Body of pancreas (tissue), 4 donors: Measurements from ENCODE around the gene RAB1A. TPM values are rescaled to one million over a fixed set of nuclear protein-coding genes. Genes with fewer than 3 reads are reported as not detected.

Experiments
- ATAC-seq: fragments of 150-250 bp; one replicate; pipeline ENCODE4 v1.9.1; 2016
- DNase-seq, 4 donors: peaks; one replicate each; pipeline ENCODE4 v3.0.0-alpha.2; 2019
- H3K27ac ChIP-seq, 4 donors: fragments of 200-600 bp; sonication (generic); 1 replicate in 3 of 4; 2 replicates in 1 of 4; pipeline versions ENCODE4 v1.5.1 to v1.6.1; 2016 to 2019; ENCODE audit warnings: mild to moderate bottlenecking in 1 of 4, mixed read lengths in 1 of 4, moderate library complexity in 1 of 4
- H3K27me3 ChIP-seq, 2 donors: fragments of 200-600 bp; sonication (generic); one replicate each; pipeline ENCODE4 v1.6.0; 2016; ENCODE audit warnings: mild to moderate bottlenecking in 1 of 2
- H3K36me3 ChIP-seq, 2 donors: fragments of 200-600 bp; sonication (generic); replicated peaks in 1 of 2; 2 replicates each; pipeline ENCODE4 v1.5.1; 2016; ENCODE audit warnings: low read depth in 2 of 2; ENCODE audit not compliant: insufficient read depth in 1 of 2
- H3K4me1 ChIP-seq: fragments of 200-600 bp; sonication (generic); one replicate; pipeline ENCODE4 v1.6.0; 2016
- H3K4me3 ChIP-seq, 2 donors: fragments of 200-600 bp; sonication (generic); 1 replicate in 1 of 2; 2 replicates in 1 of 2; pipeline ENCODE4 v1.5.1; 2016 to 2019
- H3K9me3 ChIP-seq, 3 donors: fragments of 200-600 bp; sonication (generic); 1 replicate in 2 of 3; 2 replicates in 1 of 3; pipeline ENCODE4 v1.5.1; 2016
- CTCF ChIP-seq, 7 experiments: fragments of 450-650 bp in 4 of 7; fragments of 200-600 bp in 3 of 7; sonication (generic) in 3 of 7; IDR thresholded peaks; one replicate each; pipeline ENCODE4 v1.5.1; 2016 to 2019; ENCODE audit warnings: antibody characterized with exemption in 7 of 7
- POLR2A ChIP-seq, 3 donors: fragments of 450-650 bp; IDR thresholded peaks; one replicate each; pipeline ENCODE4 v1.6.1; 2016; ENCODE audit warnings: antibody characterized with exemption in 3 of 3, mild to moderate bottlenecking in 2 of 3
- WGBS, 2 donors: methylation state at CpG; one replicate each; pipeline ENCODE4 v1.1.5; 2017; 5-methylcytosine and 5-hydroxymethylcytosine counted together
- intact Hi-C: fragments of 100-400 bp; cut with DNase I; formaldehyde crosslinking; loops from one replicate; pipeline ENCODE4 v1.15.1; 2023
- total RNA-seq, 2 donors: library from RNA; depleted of rRNA; stranded (reverse); fragments of >200 nt; gene quantifications; one replicate each; pipeline ENCODE4 v1.1.0, GENCODE V29; 2016

The RAB1A gene
- total RNA-seq, 2 donors from 2014 or later = 43.2 to 53.7 TPM

DNA sequence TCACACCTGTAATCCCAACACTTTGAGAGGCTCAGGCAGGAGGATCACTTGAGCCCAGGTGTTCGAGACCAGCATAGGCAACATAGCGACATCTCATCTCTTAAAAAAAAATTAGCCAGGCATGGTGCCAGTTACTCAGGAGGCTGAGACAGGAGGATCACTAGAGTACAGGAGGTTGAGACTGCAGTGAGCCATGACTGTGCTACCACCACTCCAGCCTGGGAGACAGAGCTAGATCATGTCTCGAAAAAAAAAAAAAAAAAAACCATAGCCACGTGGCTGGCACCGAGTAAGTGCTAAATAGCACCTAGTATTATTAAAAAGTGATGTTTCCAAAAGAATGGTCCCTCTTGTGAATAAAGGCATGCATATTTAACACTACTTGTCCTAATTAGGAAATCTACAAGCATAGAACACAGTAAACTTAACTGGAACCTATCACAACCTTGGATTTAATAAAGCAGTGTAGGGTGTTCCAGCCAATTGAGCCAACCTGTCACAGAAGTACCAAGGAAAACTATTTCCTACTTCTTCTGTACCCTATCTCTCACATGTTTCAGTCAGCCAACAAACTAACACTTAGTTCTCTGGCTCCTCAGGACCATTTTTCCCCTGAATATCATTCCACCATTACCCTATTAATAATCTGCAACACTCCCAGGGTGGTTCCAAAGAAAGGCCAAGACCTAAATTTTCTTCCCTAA, 8.8 kb downstream of the RAB1A start:
- H3K4me1 ChIP-seq = peaks cover 86% of the 10 kb centered on the region
- H3K9me3 ChIP-seq = no peaks in the 10 kb centered on the region
- 50 to 61% methylated on average over 5 of the region's 5 CpGs for WGBS, 2 donors
- no peak overlapping the region for H3K4me3 ChIP-seq
- no peaks in the 10 kb centered on the region for H3K27me3 ChIP-seq
- intact Hi-C loops = loop anchor here (10.0 kb wide), 1 partner anchor 46 kb away; no protein-coding TSS in a partner anchor
- H3K36me3 ChIP-seq = no peaks in the 10 kb centered on the region
- H3K27ac ChIP-seq = peak overlapping the region in 2 of 4 donors; percentile 13 to 29
- ATAC-seq (no peak), DNase-seq (no peak)
- TF ChIP-seq CTCF (IDR thresholded peaks at IDR 0.05) (no peak), POLR2A (IDR thresholded peaks at IDR 0.05) (no peak)

DNA sequence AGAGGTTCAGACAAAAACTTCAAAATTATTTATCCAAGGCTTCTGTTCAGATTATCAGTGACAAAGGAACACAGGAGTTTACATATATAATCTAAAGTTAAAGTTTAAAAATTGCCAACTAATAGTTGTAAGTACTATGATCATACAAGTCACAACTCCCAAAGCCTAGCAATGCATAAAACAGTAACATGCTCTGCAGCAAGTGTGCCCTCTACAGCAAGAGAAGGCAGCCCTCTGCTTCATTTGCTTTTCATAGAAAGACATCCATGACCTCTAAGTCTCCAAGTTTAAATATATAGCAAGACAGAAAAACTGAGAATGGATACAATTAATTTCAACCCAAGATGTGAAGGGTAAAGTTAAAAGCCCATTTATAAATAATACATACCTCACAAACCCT, 13.3 kb downstream of the RAB1A start:
- no peak for TF ChIP-seq CTCF (IDR thresholded peaks at IDR 0.05)
- no peak for TF ChIP-seq POLR2A (IDR thresholded peaks at IDR 0.05)
- H3K4me1 ChIP-seq = peaks cover 64% of the 10 kb centered on the region
- no peak overlapping the region for H3K27ac ChIP-seq
- ATAC-seq = no peak
- H3K9me3 ChIP-seq = no peaks in the 10 kb centered on the region
- H3K4me3 ChIP-seq = no peak overlapping the region
- no peaks in the 10 kb centered on the region for H3K27me3 ChIP-seq
- intact Hi-C loops = no loop called here
- H3K36me3 ChIP-seq = no peaks in the 10 kb centered on the region
- DNase-seq = no peak

DNA sequence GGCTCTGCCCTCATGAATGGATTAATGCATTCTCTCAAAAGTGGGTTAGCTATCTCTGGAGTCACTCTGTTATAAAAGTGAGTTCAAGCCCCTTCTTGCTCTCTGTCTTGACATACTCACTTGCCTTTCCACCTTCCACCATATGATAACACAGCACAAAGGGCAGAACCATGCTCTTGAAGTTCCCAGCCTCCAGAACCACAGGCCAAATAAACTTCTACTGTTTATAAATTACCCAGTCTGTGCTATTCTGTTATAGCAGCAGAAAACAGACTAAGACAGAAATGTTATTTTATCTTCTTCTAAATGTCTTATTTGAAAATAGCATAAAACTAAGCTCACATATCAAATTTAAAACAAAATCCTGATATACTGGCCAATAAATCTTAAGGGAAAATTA, 15.0 kb downstream of the RAB1A start:
- intact Hi-C loops = no loop called here
- ATAC-seq (no peak), DNase-seq (no peak)
- Histone ChIP-seq H3K27me3 (no peaks in the 10 kb centered on the region), H3K36me3 (no peaks in the 10 kb centered on the region), H3K4me1 (peaks cover 52% of the 10 kb centered on the region), H3K4me3 (no peak overlapping the region), H3K9me3 (no peaks in the 10 kb centered on the region), H3K27ac (no peak overlapping the region)
- TF ChIP-seq POLR2A (IDR thresholded peaks at IDR 0.05) (no peak), CTCF (IDR thresholded peaks at IDR 0.05) (no peak)

DNA sequence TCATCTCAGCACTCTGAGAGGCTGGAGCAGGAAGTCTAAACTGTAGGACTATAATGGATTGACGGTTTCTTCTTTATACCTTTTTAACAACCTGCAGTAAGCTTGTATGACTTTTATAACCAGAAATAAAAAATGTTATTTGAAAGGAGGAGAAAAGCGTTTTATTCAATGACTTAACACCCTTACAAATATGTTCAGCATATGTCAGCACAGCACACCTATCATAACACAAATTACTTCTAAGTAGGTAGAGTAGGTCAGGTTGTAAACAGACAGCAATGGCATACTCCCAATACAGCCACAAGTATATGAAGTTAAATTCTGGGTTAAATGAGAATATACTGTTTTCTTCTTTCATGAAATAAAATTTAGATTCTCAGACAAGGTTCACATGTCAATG, 16.1 kb downstream of the RAB1A start:
- DNase-seq = no peak
- Histone ChIP-seq H3K9me3 (no peaks in the 10 kb centered on the region), H3K27me3 (no peaks in the 10 kb centered on the region), H3K4me3 (no peak overlapping the region), H3K27ac (peak overlapping the region in 1 of 4 donors; percentile 41), H3K36me3 (no peaks in the 10 kb centered on the region), H3K4me1 (peaks cover 51% of the 10 kb centered on the region)
- intact Hi-C loops = no loop called here
- TF ChIP-seq CTCF (IDR thresholded peaks at IDR 0.05) (no peak), POLR2A (IDR thresholded peaks at IDR 0.05) (no peak)
- no peak for ATAC-seq
- 42 to 58% methylated on average over 2 of the region's 2 CpGs for WGBS, 2 donors

- ATAC-seq = no peak
- Histone ChIP-seq H3K9me3 (no peaks in the 10 kb centered on the region), H3K27ac (peak overlapping the region in 1 of 4 donors; percentile 41), H3K4me1 (peaks cover 51% of the 10 kb centered on the region), H3K36me3 (no peaks in the 10 kb centered on the region), H3K4me3 (no peak overlapping the region), H3K27me3 (no peaks in the 10 kb centered on the region)
- no peak for DNase-seq
- intact Hi-C loops = no loop called here
- WGBS, 2 donors = 87 to 88% methylated on average over 4 of the region's 4 CpGs
- TF ChIP-seq POLR2A (IDR thresholded peaks at IDR 0.05) = no peak
- no peak for TF ChIP-seq CTCF (IDR thresholded peaks at IDR 0.05)
These were observed 16.7 kb downstream of the RAB1A start for GRCh38 chr2:65113229-65113628.
